ENCODE data around the gene CDK9. TPM values are rescaled to one million over a fixed set of nuclear protein-coding genes. Genes with fewer than 3 reads are reported as not detected.
A peak's percentile ranks its signal among the peaks of the same experiment; 100 is the strongest.
"Not testable (repeated sequence)": the region's sequence is repeated elsewhere in the genome, so short reads cannot be mapped to it uniquely, and the experiment has no call there.

Gene CDK9
- total RNA-seq, 2 donors from 2014 or later = 107 to 123 TPM

GRCh38 chr9:127754099-127755060 lies 31.5 kb upstream of the CDK9 start:
- DNase-seq (no peak), ATAC-seq (no peak)
- Mint-ChIP-seq H3K27me3 (no peaks in the 10 kb centered on the region), H3K4me1 (peaks cover 20% of the 10 kb centered on the region), H3K4me3 (no peak overlapping the region), H3K27ac (no peak overlapping the region), H3K36me3 (ENCODE audit: low read depth) (peaks cover 3% of the 10 kb centered on the region)
- H3K9me3 ChIP-seq (ENCODE audit: control insufficient read depth, low read length, poor library complexity, severe bottlenecking) = no peaks in the 10 kb centered on the region

GRCh38 chr9:127755061-127756060 lies 30.5 kb upstream of the CDK9 start:
- peaks cover 3% of the 10 kb centered on the region for H3K36me3 Mint-ChIP-seq (ENCODE audit: low read depth)
- no peaks in the 10 kb centered on the region for H3K27me3 Mint-ChIP-seq
- H3K4me1 Mint-ChIP-seq = peaks cover 19% of the 10 kb centered on the region
- H3K4me3 Mint-ChIP-seq = no peak overlapping the region
- no peak for ATAC-seq
- H3K27ac Mint-ChIP-seq = no peak overlapping the region
- no peaks in the 10 kb centered on the region for H3K9me3 ChIP-seq (ENCODE audit: control insufficient read depth, low read length, poor library complexity, severe bottlenecking)
- no peak for DNase-seq

DNA sequence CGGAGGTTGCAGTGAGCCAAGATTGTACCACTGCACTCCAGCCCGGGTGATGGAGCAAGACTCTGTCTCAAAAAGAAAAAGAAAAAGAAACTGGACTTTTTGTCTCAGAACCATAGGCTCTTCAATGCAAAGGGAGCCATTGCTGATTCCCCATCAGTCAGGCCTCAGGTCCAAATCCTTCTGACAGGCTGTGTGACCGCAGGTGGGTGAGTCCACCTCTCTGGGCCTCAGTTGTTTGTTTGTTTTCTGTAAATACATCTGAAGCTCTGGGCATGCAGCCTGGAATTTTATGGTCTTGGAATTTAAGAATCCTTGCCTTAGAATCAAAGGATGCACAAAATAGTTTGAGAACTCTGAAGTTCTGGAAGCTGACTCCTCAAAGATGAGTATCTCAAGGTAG lies 29.6 kb upstream of the CDK9 start:
- no peak overlapping the region for H3K4me3 Mint-ChIP-seq
- ATAC-seq (no peak), DNase-seq (no peak)
- H3K27ac Mint-ChIP-seq = no peak overlapping the region
- H3K9me3 ChIP-seq (ENCODE audit: control insufficient read depth, low read length, poor library complexity, severe bottlenecking) = no peaks in the 10 kb centered on the region
- H3K4me1 Mint-ChIP-seq = peaks cover 15% of the 10 kb centered on the region
- H3K27me3 Mint-ChIP-seq = no peaks in the 10 kb centered on the region
- peaks cover 3% of the 10 kb centered on the region for H3K36me3 Mint-ChIP-seq (ENCODE audit: low read depth)

DNA sequence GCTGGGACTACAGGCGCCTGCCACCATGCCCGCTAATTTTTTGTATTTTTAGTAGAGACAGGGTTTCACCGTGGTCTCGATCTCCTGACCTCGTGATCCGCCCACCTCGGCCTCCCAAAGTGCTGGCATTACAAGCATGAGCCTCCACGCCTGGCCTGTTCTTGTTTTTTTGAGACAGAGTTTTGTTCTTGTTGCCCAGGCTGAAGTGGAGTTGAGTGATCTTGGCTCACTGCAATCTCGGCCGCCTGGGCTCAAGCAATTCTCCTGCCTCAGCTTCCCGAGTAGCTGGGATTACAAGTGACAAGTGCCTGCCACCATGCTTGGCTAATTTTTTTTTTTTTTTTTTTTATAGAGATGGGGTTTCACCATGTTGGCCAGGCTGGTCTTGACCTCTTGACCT lies 29.1 kb upstream of the CDK9 start:
- not testable (repeated sequence) for DNase-seq, H3K27me3 Mint-ChIP-seq, ATAC-seq

DNA sequence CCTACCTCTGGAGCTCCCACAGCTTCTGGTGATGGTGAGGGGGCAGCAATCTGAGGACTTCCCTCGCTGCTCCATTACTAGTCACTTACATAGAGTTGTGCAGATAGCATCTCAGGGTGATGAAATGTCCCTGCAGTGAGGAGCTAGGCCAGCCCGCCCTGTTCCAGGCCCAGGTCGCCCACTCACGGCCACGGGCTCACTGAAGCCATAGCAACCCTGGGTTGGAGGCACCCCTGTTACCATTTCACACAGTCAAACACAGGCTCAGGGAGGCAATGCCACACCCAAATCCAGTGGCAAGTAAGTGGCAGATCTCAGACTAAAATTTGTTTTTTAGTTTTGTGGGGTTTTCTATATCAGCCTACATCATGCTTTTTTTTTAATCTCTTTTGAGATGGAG lies 27.0 kb upstream of the CDK9 start:
- H3K9me3 ChIP-seq (ENCODE audit: control insufficient read depth, low read length, poor library complexity, severe bottlenecking) = no peaks in the 10 kb centered on the region
- peaks cover 3% of the 10 kb centered on the region for H3K36me3 Mint-ChIP-seq (ENCODE audit: low read depth)
- peaks cover 16% of the 10 kb centered on the region for H3K4me1 Mint-ChIP-seq
- H3K4me3 Mint-ChIP-seq = no peak overlapping the region
- H3K27me3 Mint-ChIP-seq = no peaks in the 10 kb centered on the region
- DNase-seq (no peak), ATAC-seq (no peak)
- peak overlapping the region; percentile 80 for H3K27ac Mint-ChIP-seq

More for the DNA sequence above, 29.1 kb upstream of the CDK9 start:
- not testable (repeated sequence) for H3K9me3 ChIP-seq (ENCODE audit: control insufficient read depth, low read length, poor library complexity, severe bottlenecking); H3K36me3 Mint-ChIP-seq (ENCODE audit: low read depth); H3K4me3 Mint-ChIP-seq; H3K27ac Mint-ChIP-seq
- H3K4me1 Mint-ChIP-seq = peaks cover 12% of the 10 kb centered on the region

- ATAC-seq (no peak), DNase-seq (no peak)
- Mint-ChIP-seq H3K4me1 (peaks cover 32% of the 10 kb centered on the region), H3K4me3 (no peak overlapping the region), H3K27ac (peak overlapping the region; percentile 19), H3K36me3 (ENCODE audit: low read depth) (peaks cover 4% of the 10 kb centered on the region), H3K27me3 (no peaks in the 10 kb centered on the region)
- no peaks in the 10 kb centered on the region for H3K9me3 ChIP-seq (ENCODE audit: control insufficient read depth, low read length, poor library complexity, severe bottlenecking)
Measured at GRCh38 chr9:127761061-127761460, 24.8 kb upstream of the CDK9 start.

DNA sequence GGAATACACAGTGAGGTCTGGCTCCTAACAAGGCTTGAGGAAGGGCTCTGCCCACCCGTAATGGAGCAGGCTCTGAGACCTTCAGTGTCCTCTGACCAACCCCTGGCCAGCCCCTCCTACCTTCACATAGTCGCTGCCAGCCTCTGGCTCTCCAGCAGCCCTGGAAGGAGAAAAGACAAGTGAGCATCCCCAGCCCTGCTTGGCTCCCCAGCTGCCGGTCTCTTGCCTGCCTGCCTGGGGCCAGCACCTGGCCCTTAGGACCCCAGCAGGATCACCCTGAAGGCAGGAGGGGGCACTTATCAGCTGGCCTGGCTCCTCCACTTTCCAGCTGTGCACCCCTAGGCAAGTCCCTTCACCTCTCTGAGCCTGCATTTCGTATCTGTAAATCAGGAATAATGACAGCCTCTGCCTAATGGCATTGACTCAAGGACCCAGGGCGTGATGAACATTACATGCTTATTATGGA lies 24.3 kb upstream of the CDK9 start:
- H3K4me3 Mint-ChIP-seq = no peak overlapping the region
- peaks cover 37% of the 10 kb centered on the region for H3K4me1 Mint-ChIP-seq
- ATAC-seq (no peak), DNase-seq (no peak)
- no peak overlapping the region for H3K27ac Mint-ChIP-seq
- H3K36me3 Mint-ChIP-seq (ENCODE audit: low read depth) = peaks cover 4% of the 10 kb centered on the region
- H3K27me3 Mint-ChIP-seq = no peaks in the 10 kb centered on the region
- H3K9me3 ChIP-seq (ENCODE audit: control insufficient read depth, low read length, poor library complexity, severe bottlenecking) = no peaks in the 10 kb centered on the region

DNA sequence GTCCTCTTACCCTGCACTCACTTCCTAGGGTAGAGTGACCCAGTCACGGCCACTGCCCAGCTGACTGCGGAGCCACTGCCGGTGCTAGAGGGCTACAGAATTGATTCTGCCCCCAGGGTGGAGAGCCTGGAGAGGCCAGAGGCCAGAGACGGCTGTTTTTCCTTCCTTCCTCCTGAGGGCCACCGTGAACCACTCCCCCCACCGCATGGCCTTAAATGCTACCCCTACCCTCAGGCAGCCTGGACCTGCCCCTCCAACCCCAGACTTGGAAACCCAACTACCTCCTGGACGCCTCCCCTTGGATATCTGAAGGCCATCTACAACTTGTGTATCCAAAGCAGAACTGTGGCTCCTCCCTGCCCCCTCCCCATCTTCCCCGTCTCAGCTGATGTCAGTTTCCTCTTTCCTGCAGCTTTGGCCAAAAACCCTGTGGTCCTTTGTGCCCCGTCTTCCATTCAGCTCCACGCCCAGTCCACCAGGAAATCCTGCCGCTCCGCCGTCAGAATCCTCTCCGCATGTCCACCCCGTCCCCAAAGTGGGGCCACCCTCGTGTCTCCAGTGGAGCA lies 23.6 kb upstream of the CDK9 start:
- no peaks in the 10 kb centered on the region for H3K9me3 ChIP-seq (ENCODE audit: control insufficient read depth, low read length, poor library complexity, severe bottlenecking)
- Mint-ChIP-seq H3K27ac (peak overlapping the region; percentile 90), H3K4me1 (peaks cover 41% of the 10 kb centered on the region), H3K4me3 (no peak overlapping the region), H3K27me3 (no peaks in the 10 kb centered on the region), H3K36me3 (ENCODE audit: low read depth) (peaks cover 4% of the 10 kb centered on the region)
- no peak for ATAC-seq
- DNase-seq = no peak

DNA sequence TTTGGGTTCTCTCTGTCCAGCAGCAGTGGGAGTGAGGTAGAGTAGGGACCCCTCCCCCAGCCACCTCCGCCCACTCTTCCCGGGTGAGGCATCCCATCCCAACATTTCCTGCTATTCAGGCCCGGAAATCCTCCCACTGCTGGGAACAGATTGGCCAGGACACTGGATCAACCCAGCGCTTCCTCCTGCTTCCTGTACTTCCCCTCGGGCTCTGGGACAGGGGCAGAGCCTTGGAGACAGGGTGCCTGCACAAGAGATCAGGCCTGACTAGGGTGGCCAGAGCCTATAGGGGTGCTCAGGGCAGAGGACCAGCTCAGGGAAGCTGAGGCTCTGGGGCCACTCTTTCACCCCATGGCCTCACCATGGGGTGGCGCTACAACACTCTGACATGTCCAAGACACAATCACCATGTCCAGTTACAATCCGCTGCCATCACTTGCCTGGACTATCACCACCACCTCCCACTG lies 21.9 kb upstream of the CDK9 start:
- no peak overlapping the region for H3K4me3 Mint-ChIP-seq
- H3K27ac Mint-ChIP-seq = peak overlapping the region; percentile 96
- DNase-seq = no peak
- peak; percentile 42 for ATAC-seq
- H3K36me3 Mint-ChIP-seq (ENCODE audit: low read depth) = peaks cover 2% of the 10 kb centered on the region
- peaks cover 49% of the 10 kb centered on the region for H3K4me1 Mint-ChIP-seq
- H3K9me3 ChIP-seq (ENCODE audit: control insufficient read depth, low read length, poor library complexity, severe bottlenecking) = no peaks in the 10 kb centered on the region
- H3K27me3 Mint-ChIP-seq = no peaks in the 10 kb centered on the region

DNA sequence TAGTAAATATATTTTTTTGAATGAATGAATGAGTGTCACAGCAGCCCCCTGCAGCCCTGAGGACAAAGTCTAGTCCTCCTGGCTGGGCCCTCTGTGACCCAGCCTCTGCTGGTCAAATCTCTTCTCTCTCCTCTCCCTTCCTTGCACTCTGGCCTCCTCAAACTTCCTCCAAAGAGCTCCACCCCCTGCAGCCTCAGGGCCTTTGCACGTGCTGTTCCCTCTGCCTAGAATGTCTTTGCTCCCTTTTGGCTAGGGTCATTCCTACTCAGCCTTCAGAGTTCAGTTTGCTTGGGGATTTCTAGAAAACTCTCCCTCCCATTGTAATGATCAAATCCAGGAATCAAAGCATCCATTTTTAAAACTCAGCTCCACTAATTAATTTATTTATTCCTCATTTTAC lies 20.4 kb upstream of the CDK9 start:
- Mint-ChIP-seq H3K4me3 (no peak overlapping the region), H3K27me3 (no peaks in the 10 kb centered on the region), H3K27ac (peak overlapping the region; percentile 96), H3K4me1 (peaks cover 57% of the 10 kb centered on the region), H3K36me3 (ENCODE audit: low read depth) (peaks cover 2% of the 10 kb centered on the region)
- no peak for ATAC-seq
- H3K9me3 ChIP-seq (ENCODE audit: control insufficient read depth, low read length, poor library complexity, severe bottlenecking) = no peaks in the 10 kb centered on the region
- no peak for DNase-seq

DNA sequence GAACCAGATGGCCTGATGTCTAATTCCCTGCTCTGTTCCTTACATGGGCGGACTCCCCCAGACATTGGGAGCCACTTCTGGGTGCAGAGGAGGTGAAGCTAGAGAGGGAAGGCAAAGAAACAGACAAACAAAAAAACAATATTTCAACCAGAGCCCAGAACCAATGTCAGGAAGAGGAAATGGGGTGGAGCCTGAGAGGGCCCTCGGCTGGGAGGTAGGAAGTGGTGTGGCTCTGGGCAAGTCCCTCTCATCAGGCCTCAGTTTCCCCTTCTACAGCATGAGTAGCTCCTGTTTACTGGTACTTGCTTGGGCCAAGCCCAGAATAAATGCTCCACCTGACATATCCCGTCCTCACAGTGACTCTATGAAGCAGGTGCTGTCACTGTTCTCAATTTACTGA lies 18.4 kb upstream of the CDK9 start:
- Mint-ChIP-seq H3K4me3 (peak overlapping the region; percentile 78), H3K4me1 (peaks cover 67% of the 10 kb centered on the region), H3K36me3 (ENCODE audit: low read depth) (peaks cover 2% of the 10 kb centered on the region), H3K27ac (peak overlapping the region; percentile 96), H3K27me3 (no peaks in the 10 kb centered on the region)
- H3K9me3 ChIP-seq (ENCODE audit: control insufficient read depth, low read length, poor library complexity, severe bottlenecking) = no peaks in the 10 kb centered on the region
- ATAC-seq (no peak), DNase-seq (no peak)

DNA sequence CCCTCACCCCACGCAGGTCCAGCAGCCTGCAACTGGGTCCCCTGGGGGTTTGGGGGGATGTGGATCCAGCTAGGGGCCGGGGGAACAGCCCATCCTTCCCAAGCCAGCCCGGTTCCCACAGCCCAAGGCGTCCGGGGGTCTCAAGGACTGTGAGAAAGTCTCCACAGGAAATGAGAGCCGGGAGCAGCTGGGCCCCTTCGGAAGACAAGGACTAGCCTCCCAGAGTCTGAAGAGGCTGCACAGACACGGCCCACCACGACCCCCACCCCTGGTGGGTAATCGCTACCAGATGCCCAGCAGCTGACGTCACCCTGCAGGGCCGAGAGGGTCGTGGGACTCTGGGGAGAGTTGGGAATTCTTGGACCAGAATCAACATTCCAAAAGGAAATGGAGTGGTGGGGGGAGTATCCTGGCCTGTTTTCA lies 17.9 kb upstream of the CDK9 start:
- ATAC-seq = no peak
- H3K9me3 ChIP-seq (ENCODE audit: control insufficient read depth, low read length, poor library complexity, severe bottlenecking) = no peaks in the 10 kb centered on the region
- Mint-ChIP-seq H3K36me3 (ENCODE audit: low read depth) (peaks cover 2% of the 10 kb centered on the region), H3K27ac (peak overlapping the region; percentile 96), H3K4me1 (peaks cover 61% of the 10 kb centered on the region), H3K4me3 (peak overlapping the region; percentile 85), H3K27me3 (no peaks in the 10 kb centered on the region)
- no peak for DNase-seq
